ENCODE measurements around the gene AKAIN1.

AKAIN1 gene

GRCh38 chr18:5166606-5167280 lies 30.3 kb downstream of the AKAIN1 start:
- no peak overlapping the region for H3K27ac ChIP-seq
- CTCF ChIA-PET = no interaction called here
- no peak for DNase-seq (ENCODE audit: low spot score)
- POLR2A ChIA-PET (ENCODE audit: low non-redundant PET) = no interaction called here
- TF ChIP-seq, protein P1, sequence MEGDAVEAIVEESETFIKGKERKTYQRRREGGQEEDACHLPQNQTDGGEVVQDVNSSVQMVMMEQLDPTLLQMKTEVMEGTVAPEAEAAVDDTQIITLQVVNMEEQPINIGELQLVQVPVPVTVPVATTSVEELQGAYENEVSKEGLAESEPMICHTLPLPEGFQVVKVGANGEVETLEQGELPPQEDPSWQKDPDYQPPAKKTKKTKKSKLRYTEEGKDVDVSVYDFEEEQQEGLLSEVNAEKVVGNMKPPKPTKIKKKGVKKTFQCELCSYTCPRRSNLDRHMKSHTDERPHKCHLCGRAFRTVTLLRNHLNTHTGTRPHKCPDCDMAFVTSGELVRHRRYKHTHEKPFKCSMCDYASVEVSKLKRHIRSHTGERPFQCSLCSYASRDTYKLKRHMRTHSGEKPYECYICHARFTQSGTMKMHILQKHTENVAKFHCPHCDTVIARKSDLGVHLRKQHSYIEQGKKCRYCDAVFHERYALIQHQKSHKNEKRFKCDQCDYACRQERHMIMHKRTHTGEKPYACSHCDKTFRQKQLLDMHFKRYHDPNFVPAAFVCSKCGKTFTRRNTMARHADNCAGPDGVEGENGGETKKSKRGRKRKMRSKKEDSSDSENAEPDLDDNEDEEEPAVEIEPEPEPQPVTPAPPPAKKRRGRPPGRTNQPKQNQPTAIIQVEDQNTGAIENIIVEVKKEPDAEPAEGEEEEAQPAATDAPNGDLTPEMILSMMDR (conservative IDR thresholded peaks at IDR 0.05; ENCODE audit: low read depth) = no peak

DNA sequence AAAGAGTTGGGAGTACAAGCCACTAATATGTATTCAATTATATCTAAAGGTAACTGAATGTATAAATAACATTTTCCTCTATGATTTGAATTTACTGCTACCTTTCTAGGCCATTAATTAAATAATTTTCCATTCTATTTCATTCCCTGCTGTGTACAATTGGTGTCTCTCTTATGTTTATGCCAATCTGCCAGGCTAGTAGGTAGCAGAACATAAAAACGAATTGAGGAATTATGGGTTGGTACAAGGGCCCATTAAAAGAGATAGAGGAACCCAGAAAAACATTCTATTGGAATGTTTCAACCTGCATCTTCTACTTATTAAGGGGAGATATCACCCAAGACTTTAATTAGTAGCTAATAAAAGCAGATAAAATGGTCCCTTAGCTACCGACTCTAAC lies 32.2 kb downstream of the AKAIN1 start:
- TF ChIP-seq, protein P1 (conservative IDR thresholded peaks at IDR 0.05; ENCODE audit: low read depth) = no peak
- ChIA-PET CTCF (no interaction called here), POLR2A (ENCODE audit: low non-redundant PET) (no interaction called here)
- H3K27ac ChIP-seq = no peak overlapping the region
- no peak for DNase-seq (ENCODE audit: low spot score)

- POLR2A ChIA-PET (ENCODE audit: low non-redundant PET) = no interaction called here
- CTCF ChIA-PET = no interaction called here
- TF ChIP-seq, protein P1 (conservative IDR thresholded peaks at IDR 0.05; ENCODE audit: low read depth) = no peak
- no peak overlapping the region for H3K27ac ChIP-seq
- no peak for DNase-seq (ENCODE audit: low spot score)
Measured at GRCh38 chr18:5162111-5162510, 34.9 kb downstream of the AKAIN1 start.

DNA sequence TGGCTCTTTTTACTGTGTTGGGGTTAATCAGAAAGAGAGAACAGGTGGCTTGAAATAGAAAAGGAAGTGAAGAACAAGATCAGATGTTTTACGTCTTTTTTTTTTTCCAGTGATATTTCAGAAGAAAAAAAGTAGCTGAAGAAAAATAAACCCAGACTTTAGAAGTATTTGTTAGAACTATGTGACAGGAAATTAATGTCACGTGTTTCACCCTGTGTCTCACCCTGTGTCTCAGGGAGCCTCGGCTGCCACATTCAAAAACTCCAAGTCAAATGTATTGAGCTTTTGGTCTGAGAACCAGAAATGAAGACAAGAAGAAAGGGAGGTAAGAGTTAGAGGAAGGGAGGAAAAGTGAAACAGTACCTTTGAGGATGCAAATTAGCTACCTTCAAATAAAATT lies 38.0 kb downstream of the AKAIN1 start:
- ChIA-PET POLR2A (ENCODE audit: low non-redundant PET) (no interaction called here), CTCF (no interaction called here)
- no peak overlapping the region for H3K27ac ChIP-seq
- no peak for DNase-seq (ENCODE audit: low spot score)
- TF ChIP-seq, protein P1 (conservative IDR thresholded peaks at IDR 0.05; ENCODE audit: low read depth) = no peak

GRCh38 chr18:5158587-5158986 lies 38.5 kb downstream of the AKAIN1 start:
- TF ChIP-seq, protein P1 (conservative IDR thresholded peaks at IDR 0.05; ENCODE audit: low read depth) = no peak
- no peak overlapping the region for H3K27ac ChIP-seq
- ChIA-PET CTCF (no interaction called here), POLR2A (ENCODE audit: low non-redundant PET) (no interaction called here)
- DNase-seq (ENCODE audit: low spot score) = no peak

- H3K27ac ChIP-seq = no peak overlapping the region
- POLR2A ChIA-PET (ENCODE audit: low non-redundant PET) = no interaction called here
- DNase-seq (ENCODE audit: low spot score) = no peak
- CTCF ChIA-PET = no interaction called here
- TF ChIP-seq, protein P1 (conservative IDR thresholded peaks at IDR 0.05; ENCODE audit: low read depth) = no peak
Measured at GRCh38 chr18:5158172-5158571, 38.9 kb downstream of the AKAIN1 start.

All from RWPE1 (cell line).